ENCODE results near the gene GHITM. TPM values are rescaled to one million over a fixed set of nuclear protein-coding genes. Genes with fewer than 3 reads are reported as not detected.

GHITM gene
- 212 and 345 TPM in 2 replicates for total RNA-seq (2016; rRNA removed; fragmentation: Illumina TruSeq; extraction: Trizol)
- total RNA-seq (2016; cell fraction: cytosol; rRNA removed; fragmentation: Illumina TruSeq; extraction: Trizol; ENCODE audit: low read depth), result 30.2 and 31.6 TPM in 2 replicates
- total RNA-seq (2016; cell fraction: insoluble cytoplasmic fraction; rRNA removed; fragmentation: Illumina TruSeq; extraction: Trizol), result 217 and 359 TPM in 2 replicates
- total RNA-seq (2016; cell fraction: membrane; rRNA removed; fragmentation: Illumina TruSeq; extraction: Trizol), result 71.3 and 73.2 TPM in 2 replicates
- 76.0 and 76.6 TPM in 2 replicates for total RNA-seq (2016; cell fraction: nucleus; rRNA removed; fragmentation: Illumina TruSeq; extraction: Trizol)
- polyA plus RNA-seq (2011; rRNA removed), result 145 and 163 TPM in 2 replicates
- polyA plus RNA-seq (2011; cell fraction: cytosol; rRNA removed), result 120 and 156 TPM in 2 replicates
- 20.6 and 30.6 TPM in 2 replicates for polyA plus RNA-seq (2011; cell fraction: nucleus; rRNA removed)
- 147 and 173 TPM in 2 replicates for polyA plus RNA-seq (2012)
- polyA plus RNA-seq (2016; cell fraction: cytosol; fragmentation: Illumina TruSeq; extraction: Trizol; ENCODE audit: low read depth), result 26.7 and 30.1 TPM in 2 replicates
- polyA plus RNA-seq (2016; cell fraction: insoluble cytoplasmic fraction; fragmentation: Illumina TruSeq; extraction: Trizol; ENCODE audit: low read depth), result 287 and 340 TPM in 2 replicates
- polyA plus RNA-seq (2016; cell fraction: membrane; fragmentation: Illumina TruSeq; extraction: Trizol; ENCODE audit: low read depth), result 47.9 and 49.3 TPM in 2 replicates
- polyA plus RNA-seq (2016; cell fraction: nucleus; fragmentation: Illumina TruSeq; extraction: Trizol; ENCODE audit: insufficient read depth, low read depth), result 94.0 TPM in 2 replicates
- 155 and 222 TPM in 2 replicates for polyA minus RNA-seq (2011; rRNA and poly(A)+ RNA removed; ENCODE audit: low replicate concordance)
- polyA minus RNA-seq (2011; cell fraction: cytosol; rRNA and poly(A)+ RNA removed), result 64.6 and 69.6 TPM in 2 replicates
- 31.3 and 40.3 TPM in 2 replicates for polyA minus RNA-seq (2011; cell fraction: nucleus; rRNA and poly(A)+ RNA removed)
- Bru-seq, nascent RNA, result percentile 95 among the genes with signal in this experiment
- BruChase-seq, experiment 1, labeled RNA remaining after a 6-hour chase, result percentile 97 among the genes with signal in this experiment
- BruChase-seq, experiment 2, labeled RNA remaining after a 2-hour chase, result percentile 95 among the genes with signal in this experiment
- long read RNA-seq, experiment 1, transcript GHITM-201 (9 exons, 2,128 nt), result major isoform, 417 of 509 reads
- long read RNA-seq, experiment 1, partial matches to known transcripts, result 79 of 509 reads
- long read RNA-seq, experiment 1, other reads (novel, unspliced or antisense), result 13 of 509 reads
- long read RNA-seq, experiment 2, transcript GHITM-201 (9 exons, 2,128 nt), result major isoform, 174 of 582 reads
- long read RNA-seq, experiment 2, partial matches to known transcripts, result 268 of 582 reads
- long read RNA-seq, experiment 2, other reads (novel, unspliced or antisense), result 140 of 582 reads

- ATAC-seq (peak; percentile 93), DNase-seq (ENCODE audit: low spot score) (peak; percentile 96), FAIRE-seq (peak; percentile 95)
- Histone ChIP-seq H3K9ac (ENCODE audit: insufficient read depth, low read depth, low read length) (peak within 1 kb of the TSS; percentile 94), H3K4me1 (ENCODE audit: insufficient read depth, low read length) (peaks cover 38% of the 10 kb centered on the region), H3K4me3 (replicated peaks in 1 of 3; ENCODE audit: insufficient read depth in 1 of 3, low read depth in 2 of 3, low read length in 3 of 3) (peak within 1 kb of the TSS; percentile 77 to 96 (median 87)), H3K36me3 (replicated peaks in 1 of 2; ENCODE audit: control insufficient read depth in 1 of 2, insufficient read depth in 2 of 2, low read length in 2 of 2) (peaks cover 4 to 20% of the 10 kb centered on the region in 2 experiments; a peak in 4 of 5 replicates), H3K27me3 (ENCODE audit: control insufficient read depth in 1 of 2, insufficient read depth in 2 of 2, low read length in 2 of 2) (no peaks in the 10 kb centered on the region; a peak in 1 of 5 replicates), H3K27ac (ENCODE audit: extremely low read length, insufficient read depth, low read length) (peak within 1 kb of the TSS; percentile 85), H3K9me3 (ENCODE audit: low read length) (no peaks in the 10 kb centered on the region), H4K20me1 (ENCODE audit: insufficient read depth, low read length) (no peaks in the 10 kb centered on the region), H3K4me2 (ENCODE audit: low read depth, low read length) (peak within 1 kb of the TSS; percentile 86), H2AFZ (ENCODE audit: low read length) (peak within 1 kb of the TSS; percentile 99), H3K79me2 (ENCODE audit: insufficient read depth, low read length) (peaks cover 26% of the 10 kb centered on the region)
- 3% methylated on average over 29 of the region's 61 CpGs for WGBS (ENCODE audit: low lambda C conversion rate)
- POLR2A ChIA-PET, result interaction anchor here (0.7 to 2.0 kb wide), 8 partner anchors 9 to 401 kb away, joined by 3 to 8 read pairs (median 3); partner anchors contain the start of gene CCSER2
- no TSS peak for BruUV-seq (replicated peaks)
- intact Hi-C loops (cut with micrococcal nuclease; ENCODE audit: unreplicated experiment), result loop anchor here (10.0 kb wide), 1 partner anchor 395 kb away; no protein-coding TSS in a partner anchor
- CTCF ChIA-PET (ENCODE audit: low intra/inter-chr PET ratio, low total read pairs), result no interaction called here
- in situ Hi-C loops (cut with HindIII; ENCODE audit: extremely low pct_ligation_motif_present, low pct_unique_long_range_greater_than_20kb), result no loop called here
- no peak; the same call in 1 of the 2 replicates for TF ChIP-seq RFX5 (IDR thresholded peaks at IDR 0.05; ENCODE audit: low read depth, low read length)
- TF ChIP-seq AGO2 (optimal IDR thresholded peaks at IDR 0.05; ENCODE audit: low read depth, low read length), result peak; percentile 86
- TF ChIP-seq ZNF543 (CRISPR knock-in tag; IDR thresholded peaks at IDR 0.05), result no peak
- TF ChIP-seq ZIK1 (CRISPR knock-in tag; IDR thresholded peaks at IDR 0.05; ENCODE audit: borderline replicate concordance, low read depth), result 0 out of 2 replicates have a peak, but pooled peaks have one; percentile 44
- peak; percentile 76; the same call in 1 of the 2 replicates for TF ChIP-seq MAF1 (CRISPR knock-in tag; IDR thresholded peaks at IDR 0.05; ENCODE audit: borderline replicate concordance)
- peak; percentile 37; the same call in 1 of the 2 replicates for TF ChIP-seq CTCF (CRISPR knock-in tag; IDR thresholded peaks at IDR 0.05)
- peak; percentile 81 for TF ChIP-seq HIVEP1 (CRISPR knock-in tag; IDR thresholded peaks at IDR 0.05)
- no peak for TF ChIP-seq ZNF431 (CRISPR knock-in tag; IDR thresholded peaks at IDR 0.05; ENCODE audit: borderline replicate concordance, low read depth)
- TF ChIP-seq POLR2G (IDR thresholded peaks at IDR 0.05; ENCODE audit: low read depth, low read length), result peak; percentile 86
- TF ChIP-seq BCL6 (CRISPR knock-in tag; IDR thresholded peaks at IDR 0.05), result 0 out of 2 replicates have a peak, but pooled peaks have one; percentile 21
Measured at GRCh38 chr10:84139126-84140035, at the start of gene GHITM. GHITM (plus strand) TSS chr10:84139509; CDS start chr10:84141501, 1,992 bp downstream.

Data from HepG2 (cell line).